GM18873 (cell line): Measurements from ENCODE around the gene IGSF21.

Source experiments
- ATAC-seq: cut with Tn5 transposase; IDR thresholded peaks from one replicate; pipeline ENCODE4 v1.9.1; 2021; ENCODE audit warnings: mild to moderate bottlenecking, moderate library complexity, moderate number of reproducible peaks; ENCODE audit not compliant: unreplicated experiment, low FRiP score

IGSF21 gene

DNA sequence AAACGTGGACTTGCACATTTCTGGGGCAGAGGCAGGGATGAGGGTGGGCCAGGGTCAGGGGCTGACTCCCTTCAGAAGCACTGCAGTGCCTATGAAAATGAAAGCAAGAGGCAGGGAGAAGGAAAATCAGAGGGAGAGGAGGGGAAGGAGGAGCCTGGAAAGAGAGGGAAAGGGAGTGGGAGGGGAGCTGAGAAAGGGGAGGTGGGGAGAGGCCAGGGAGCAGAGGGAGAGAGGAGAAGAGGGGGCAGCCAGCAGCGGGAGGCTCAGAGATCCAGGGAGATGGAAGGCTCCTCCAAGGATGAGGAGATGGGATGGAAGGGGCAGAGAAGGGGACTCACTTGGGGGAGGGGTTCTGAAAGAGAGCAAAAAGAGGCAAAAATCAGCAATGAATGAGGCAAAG is 276.9 kb downstream of the IGSF21 start:
- no peak for ATAC-seq

DNA sequence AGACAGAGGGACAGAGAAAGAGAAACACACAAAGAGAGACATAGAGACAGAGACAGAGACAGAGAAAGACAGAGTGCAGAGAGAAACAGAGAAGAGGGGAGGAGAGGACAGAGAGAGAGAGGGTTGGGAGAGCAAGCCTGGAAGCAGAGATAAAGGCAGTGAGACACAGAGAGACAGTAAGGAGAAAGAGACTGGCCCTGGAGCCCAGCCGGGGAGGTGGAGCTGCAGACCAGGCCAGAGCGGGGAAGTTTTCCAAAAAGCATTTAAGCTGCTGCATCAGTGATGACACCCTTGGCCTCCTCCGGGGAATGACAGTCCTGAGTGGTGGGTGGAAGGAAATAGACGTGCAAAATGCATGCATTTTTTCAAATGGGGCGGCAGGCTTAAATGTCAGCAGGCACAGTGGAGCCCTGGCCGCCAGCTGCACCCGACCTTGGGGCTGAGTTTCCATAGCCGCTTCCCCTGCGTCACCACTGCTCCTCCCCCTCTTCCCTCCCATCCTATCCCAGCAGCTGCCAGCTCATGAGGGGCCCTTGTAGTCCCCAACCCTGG is 277.7 kb downstream of the IGSF21 start:
- no peak for ATAC-seq

DNA sequence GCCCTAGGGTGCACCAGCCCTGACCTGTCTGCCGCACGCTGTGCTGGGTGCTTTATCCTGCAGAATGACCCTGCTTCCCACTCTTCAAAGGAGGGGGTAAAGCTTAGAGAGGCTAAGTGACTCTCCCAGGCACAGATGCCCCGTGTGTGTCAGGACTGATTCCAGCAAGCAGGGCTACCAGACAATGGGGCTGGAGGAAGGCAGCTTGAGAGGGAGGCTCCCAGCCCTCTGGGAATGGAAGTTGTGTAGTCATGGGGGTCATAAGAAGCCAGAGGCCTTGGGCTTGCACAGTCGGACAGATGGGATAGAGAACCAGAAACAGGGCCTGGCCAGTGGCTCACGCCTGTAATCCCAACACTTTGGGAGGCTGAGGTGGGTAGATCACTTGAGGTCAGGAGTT is 279.0 kb downstream of the IGSF21 start:
- no peak for ATAC-seq

DNA sequence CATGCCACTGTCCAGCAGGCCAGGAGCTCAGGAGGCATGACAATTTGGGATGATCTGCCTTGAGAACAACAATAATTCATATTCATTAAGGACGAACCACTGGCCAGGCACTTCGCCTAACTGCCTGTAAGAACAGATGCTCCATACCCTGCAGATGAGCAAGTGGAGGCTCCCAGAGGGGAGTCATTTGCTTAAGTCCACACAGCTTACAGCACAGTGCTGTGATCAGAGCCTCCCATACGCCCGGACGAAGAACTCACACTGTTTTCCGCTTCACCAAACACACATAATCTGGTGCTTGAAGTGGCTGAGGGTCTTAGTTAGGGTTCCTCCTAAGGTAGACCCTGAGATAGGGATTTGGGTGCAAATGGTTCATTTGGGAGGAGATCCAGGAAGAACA is 279.7 kb downstream of the IGSF21 start:
- ATAC-seq = no peak

GRCh38 chr1:18390953-18391352 is 283.4 kb downstream of the IGSF21 start:
- no peak for ATAC-seq

- no peak for ATAC-seq
Measured at GRCh38 chr1:18394563-18395156, 287.1 kb downstream of the IGSF21 start.

DNA sequence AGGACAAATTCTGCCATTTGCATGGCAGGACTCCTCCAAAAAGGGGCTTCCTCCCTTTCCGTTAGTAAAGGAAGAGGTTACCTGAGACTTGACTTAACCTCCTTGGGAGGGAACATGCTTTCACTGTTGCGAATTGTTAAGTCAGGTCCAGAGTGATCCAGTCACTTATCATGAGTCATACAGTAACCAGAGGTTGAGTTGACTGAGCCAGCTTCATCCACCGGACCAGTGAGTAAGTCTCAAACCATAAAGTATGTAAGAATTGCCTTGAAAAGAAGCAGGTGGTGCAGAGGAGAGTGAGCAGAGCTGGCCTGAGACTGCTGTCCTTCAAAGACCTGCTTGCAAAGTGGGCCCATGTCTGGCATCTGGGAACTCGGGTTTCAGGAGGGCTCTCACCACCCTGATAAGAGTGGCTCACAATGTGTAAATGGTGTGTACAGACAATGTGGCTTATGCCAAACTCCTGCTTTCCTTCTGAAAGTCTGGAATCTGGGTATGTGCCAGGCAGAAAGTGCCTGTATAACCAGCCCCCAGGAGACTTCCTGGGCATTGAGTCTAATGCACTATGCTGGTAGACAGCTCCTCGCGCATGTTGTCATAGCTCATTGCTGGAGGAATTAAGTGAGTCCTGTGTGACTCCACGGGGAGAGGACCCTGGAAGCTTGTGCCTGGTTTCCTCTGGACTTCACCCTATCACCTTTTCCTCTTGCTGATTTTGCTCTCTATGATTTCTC is 288.8 kb downstream of the IGSF21 start:
- no peak for ATAC-seq

GRCh38 chr1:18397641-18398040 is 290.0 kb downstream of the IGSF21 start:
- ATAC-seq = no peak

GRCh38 chr1:18398791-18399530 is 291.4 kb downstream of the IGSF21 start:
- ATAC-seq = no peak

DNA sequence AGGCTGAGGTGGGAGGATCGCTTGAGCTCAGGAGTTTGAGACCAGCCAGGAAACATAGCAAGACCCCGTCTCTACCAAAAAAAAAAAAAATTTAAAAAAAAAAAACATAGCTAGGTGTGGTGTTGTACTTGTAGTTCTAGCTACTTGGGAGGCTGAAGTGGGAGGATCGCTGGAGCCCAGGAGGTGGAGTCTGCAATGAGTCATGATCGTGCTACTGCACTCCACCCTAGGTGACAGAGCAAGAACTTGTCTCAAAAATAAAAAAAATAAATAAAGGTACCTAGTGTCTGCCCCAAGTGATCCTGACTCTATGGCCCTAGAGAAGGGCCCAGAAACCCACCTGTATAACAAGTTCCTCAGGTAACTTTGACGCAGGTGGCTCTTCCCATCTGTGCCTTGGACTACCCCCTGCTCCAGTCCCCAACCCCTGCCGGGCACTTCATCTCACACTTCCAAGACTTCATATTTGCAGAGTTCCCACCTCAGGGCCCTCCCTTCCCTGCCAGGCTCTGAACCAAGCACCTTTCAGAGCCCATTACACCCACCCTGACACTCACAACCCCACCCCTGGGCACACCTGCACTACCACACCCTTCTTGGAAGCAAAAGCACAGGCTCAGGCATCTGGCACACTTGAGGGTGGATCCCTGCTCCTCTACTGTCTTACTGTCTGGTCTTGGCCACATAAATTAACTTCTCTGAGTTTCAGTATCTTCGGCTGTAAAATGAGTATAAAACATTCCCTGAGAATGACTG is 292.9 kb downstream of the IGSF21 start:
- no peak for ATAC-seq

GRCh38 chr1:18401921-18402320 is 294.3 kb downstream of the IGSF21 start:
- no peak for ATAC-seq

DNA sequence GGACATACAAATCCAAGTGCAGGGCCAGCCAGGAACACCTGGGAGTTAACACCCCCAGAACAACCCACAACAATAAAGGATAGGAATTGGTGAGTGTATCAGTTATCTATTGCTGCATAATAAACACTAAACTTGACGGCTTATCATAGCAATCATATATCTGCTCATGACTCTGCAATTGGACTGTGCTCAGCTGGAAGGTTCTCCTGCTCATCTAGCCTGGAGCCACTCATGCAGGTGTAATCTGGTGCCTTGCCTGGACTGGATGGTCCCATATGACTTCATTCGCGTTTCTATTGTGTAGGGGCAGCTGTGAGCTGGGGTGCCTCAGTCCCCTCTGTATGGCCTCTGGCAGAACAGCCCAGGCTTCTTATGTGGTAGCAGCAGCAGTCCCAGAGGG is 296.9 kb downstream of the IGSF21 start:
- no peak for ATAC-seq

DNA sequence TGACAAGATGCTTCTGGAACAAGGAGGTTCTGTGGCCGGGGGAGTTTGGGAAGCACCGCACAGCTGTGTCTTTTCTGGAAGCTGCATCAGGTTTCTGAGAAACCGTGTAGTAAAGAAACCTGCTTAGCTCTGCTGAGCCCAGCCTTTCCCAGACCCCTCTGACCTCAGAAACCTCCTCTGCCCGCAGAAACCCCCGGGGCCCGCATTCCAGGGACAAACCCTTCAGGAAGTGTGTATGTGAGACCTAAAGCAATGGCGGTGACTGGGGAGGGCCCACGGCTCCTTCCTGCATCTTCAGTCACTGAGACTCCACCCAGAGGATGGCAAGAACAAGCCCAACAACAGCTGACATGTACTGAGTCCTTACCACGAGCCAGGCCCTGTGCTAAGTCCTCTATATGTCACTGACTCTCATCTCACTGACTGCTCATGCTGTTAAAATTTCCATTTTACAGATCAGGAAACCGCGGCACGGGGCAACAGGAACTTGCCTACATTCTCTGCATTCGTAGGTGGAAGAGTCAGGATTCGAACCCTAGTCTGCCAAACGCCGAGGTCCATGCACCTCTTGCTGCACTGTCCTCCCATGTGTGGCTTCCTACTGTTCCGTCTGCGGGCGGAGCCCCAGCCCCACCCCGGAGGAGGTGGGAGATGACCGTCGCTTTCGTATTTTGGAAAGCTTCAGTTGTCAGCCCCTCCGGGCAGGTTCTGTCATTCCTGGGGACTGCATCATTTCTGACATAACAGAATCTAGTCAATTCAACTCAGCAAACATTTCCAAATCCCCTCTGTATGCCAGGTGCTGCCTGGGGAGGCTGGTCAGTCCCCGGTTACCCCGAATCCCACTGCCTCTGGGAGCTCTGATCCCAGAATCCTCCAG is 299.8 kb downstream of the IGSF21 start:
- no peak for ATAC-seq

DNA sequence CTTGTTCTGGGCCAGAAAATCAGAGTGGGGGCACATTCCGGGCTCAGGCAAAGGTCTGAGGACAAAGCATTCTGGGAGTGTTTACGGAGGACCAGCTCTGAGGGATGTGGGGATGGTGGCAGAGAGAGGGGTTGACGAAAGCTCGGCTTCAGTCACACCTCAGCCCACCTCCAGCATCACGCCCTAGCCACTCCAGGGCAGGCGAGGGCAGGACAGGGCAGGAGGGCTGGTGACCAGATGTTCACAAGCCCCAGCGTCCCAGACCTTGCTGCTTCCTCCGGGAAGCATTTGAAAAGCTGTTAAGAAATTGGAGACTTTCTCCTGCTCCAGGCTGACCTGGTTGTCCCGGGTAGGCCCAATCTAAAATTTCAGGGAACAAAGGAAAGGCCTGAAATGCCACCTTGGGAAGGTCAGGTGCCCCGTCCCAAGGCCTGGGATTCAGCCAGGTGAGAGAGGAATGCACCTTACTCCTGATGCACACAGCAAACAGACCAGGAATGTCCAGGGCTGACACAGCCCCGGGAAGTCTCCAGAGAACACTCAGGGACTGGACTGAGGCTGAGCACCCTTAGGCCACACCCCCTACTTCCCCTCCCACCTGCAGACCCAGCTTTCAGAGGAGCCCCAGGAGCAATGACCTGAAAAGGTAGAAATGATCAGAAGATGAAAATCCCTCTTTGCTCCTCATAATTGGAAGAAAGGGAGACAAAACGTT is 301.2 kb downstream of the IGSF21 start:
- no peak for ATAC-seq

- no peak for ATAC-seq
Measured at GRCh38 chr1:18409609-18410237, 302.1 kb downstream of the IGSF21 start.

- no peak for ATAC-seq
Measured at GRCh38 chr1:18410407-18410806, 302.8 kb downstream of the IGSF21 start.

- no peak for ATAC-seq
Measured at GRCh38 chr1:18411321-18411720, 303.7 kb downstream of the IGSF21 start.

DNA sequence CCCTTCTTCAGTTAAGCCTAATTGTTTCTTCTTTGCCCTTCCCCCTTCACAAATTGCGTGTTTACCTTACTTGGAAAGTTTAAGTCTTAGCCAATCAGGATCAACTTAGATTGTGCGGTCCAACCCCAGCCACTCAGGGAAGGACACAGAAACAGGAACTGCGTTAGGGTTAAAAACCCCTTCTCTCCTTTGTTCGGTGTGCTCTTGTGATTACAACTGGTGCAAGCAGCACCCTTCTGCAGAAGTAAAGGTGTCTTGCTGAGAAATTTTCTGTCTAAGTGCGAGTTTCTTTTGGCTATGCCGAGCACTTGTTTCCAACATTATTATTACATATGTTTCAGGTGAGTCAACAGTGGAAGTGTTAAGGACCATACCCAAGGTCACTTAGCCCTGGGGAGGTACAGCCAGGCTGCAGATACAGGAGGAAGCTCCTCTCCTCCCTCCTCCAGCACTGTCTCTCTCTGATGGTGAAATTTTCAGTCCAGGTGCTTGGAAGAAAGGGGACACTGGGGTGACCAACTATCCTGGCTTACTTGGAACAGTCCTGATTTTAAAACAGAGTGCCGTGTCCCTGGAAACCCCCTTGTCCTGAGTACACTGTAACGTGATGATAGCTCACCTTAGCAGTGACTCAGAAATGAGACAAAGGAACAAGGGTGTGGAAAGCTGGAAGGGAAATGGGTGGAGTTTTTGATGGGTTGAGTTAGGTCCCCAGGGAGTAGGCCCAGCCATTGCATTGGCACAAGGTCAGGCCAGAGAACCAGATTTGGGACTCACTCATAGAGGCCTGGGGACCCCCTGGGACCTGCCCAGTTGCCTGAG is 304.4 kb downstream of the IGSF21 start:
- no peak for ATAC-seq
